ENCODE measurements around the gene GNL3L.
"Not testable (repeated sequence)": the region's sequence is repeated elsewhere in the genome, so short reads cannot be mapped to it uniquely, and the experiment has no call there.

GNL3L gene, protein sequence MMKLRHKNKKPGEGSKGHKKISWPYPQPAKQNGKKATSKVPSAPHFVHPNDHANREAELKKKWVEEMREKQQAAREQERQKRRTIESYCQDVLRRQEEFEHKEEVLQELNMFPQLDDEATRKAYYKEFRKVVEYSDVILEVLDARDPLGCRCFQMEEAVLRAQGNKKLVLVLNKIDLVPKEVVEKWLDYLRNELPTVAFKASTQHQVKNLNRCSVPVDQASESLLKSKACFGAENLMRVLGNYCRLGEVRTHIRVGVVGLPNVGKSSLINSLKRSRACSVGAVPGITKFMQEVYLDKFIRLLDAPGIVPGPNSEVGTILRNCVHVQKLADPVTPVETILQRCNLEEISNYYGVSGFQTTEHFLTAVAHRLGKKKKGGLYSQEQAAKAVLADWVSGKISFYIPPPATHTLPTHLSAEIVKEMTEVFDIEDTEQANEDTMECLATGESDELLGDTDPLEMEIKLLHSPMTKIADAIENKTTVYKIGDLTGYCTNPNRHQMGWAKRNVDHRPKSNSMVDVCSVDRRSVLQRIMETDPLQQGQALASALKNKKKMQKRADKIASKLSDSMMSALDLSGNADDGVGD

DNA sequence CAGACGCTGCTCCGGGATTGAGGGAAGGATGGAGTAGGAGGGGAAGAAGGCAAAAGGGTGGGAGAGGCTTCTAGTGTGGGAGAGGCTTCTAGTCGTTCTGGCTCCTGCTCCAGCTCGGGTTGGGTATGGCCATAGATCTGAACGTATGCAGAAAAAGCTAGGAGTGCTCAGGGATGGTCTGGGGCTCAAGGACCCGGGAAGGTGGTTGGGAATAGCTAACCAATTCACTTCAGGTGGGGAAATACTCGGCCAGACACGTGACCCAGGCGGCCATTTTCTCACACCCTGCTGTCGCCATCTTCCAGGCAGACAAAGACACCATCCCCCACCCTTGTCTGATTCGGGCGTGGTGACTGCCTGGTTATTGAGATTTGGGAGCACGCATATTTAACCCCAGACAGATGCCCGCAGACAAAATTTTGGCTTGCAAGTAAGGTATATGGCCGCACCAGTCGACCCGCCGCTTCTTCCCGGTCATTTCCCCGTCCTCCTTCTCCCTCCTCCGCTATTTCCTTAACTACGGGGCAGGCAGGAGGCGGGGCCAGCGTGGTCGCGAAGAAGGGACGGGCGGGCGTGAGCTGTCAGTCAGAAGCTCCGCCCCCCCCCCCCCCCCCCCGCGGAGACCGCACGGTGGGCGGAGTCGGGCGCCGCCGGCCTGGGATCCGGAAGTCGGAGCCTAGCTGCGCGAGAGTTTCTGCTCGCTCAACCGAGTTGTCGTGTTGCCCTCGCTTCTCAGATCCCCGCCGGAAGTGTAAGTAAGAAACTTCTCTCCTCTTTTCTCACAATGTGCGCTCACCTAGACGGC, at the start of gene GNL3L:
TSS of gene GNL3L (plus strand) at position 668 of the 805 bp plus-strand sequence. CDS start 2,348 bp downstream, outside the sequence.
- peak; percentile 88 for DNase-seq (ENCODE audit: low read depth)

DNA sequence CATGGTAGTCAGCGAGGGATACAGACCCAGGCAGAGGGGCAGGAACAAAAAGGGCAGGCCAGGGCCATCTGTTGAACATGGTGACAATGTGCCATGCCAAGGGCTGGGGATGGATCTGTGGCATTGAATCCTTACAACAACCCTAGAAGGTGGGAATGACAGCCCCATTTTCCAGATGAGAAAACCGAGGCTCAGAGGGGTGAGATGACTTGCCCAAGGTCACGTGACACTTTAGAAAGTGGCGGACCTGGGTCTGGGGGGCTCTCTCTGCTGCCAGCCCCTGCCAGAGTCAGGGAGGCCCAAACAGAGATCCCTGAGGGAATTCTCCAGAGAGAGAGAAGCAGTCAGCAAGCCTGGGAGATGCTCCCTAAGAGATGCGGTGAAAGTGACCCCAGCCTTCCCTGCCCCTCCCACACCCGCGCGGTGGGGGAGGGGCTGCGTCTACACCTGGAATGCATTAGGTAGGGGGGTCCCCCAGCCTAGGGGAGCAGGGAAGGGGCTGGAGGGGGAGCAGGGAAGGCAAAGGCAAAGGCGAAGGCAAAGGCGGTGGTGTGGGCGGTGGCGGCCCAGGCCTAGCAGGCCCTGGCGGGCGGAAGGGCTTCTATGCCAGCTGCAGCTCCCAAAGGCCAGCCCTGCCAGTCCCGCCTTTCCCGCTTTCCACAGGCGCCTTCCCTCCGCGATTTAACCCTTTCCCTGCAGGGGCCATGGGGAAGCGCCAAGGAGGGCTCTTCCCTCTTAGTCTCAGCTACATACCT, 47.0 kb upstream of the GNL3L start:
- DNase-seq (ENCODE audit: low read depth), result peak; percentile 28

DNA sequence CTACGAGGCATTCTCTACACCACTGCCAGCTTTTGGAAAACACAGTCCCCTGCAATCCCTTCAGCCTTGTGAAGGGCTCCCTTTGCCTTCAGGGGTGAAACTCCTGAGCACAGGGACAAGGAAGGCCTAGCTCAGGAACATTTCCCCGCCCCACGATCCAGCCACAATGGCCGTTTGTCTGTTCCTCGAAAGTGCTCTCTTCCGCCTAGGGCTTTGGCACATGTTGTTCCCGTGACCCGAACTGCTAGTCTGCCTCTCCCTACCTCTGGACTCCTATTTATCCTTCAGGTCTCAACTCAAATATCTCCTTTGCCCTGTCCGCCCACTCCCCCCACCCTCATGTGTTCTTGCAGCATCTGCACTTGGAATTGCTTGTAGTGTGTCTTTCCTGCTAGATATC, 46.1 kb upstream of the GNL3L start:
- no peak for DNase-seq (ENCODE audit: low read depth)

DNA sequence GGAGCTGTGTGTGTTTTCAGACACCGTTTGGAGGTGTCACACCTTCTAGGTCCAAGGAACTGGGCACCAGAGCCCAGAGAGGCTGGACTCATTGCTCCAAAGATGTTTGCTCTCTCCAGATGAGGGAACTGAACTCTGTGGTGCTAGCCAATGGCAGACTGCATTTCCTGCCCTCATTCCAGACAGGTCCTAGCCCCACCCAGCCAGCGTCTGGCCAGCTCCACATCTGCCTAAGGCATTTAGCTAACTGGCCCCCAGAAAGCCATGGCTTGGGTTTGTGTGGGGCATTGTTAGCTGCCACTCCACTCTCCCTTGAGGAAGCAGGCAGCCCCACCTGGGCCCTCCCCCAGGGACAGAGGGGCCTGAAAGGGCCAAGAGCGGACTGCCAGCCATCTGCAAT, 45.4 kb upstream of the GNL3L start:
- peak; percentile 38 for DNase-seq (ENCODE audit: low read depth)

DNA sequence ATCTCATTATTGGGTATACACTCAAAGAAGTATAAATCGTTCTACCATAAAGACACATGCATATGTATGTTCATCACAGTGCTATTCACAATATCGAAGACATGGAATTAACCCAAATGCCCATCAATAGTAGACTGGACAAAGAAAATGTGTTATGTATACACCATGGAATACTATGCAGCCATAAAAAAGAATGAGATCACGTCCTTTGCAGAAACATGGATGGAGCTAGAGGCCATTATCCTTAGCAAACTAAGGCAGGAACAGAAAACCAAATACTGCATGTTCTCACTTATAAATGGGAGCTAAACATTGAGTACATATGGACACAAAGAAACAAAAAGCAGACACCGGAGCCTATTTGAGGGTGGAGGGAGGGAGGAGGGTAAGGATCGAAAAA, 40.2 kb upstream of the GNL3L start:
- DNase-seq (ENCODE audit: low read depth), result not testable (repeated sequence)

DNA sequence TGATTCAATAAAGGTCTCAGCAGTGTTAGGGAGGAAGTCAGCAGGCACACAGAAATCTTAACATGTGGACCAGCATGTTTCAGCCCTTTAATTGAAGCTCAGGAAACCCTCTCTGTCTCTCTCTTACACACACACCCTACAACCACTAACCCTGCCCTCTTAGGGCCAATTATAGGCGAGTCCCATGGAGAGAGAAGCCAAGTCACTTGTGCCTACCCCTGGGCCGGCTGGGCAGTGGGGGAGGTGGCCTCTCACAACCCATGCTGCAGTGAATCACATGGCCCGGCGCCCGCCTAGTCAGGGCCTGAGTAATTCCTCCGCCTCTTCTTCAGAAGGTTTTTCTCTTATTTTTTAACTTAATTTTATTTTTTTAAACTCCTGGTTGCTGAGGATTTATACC, 37.7 kb upstream of the GNL3L start:
- DNase-seq (ENCODE audit: low read depth), result peak; percentile 68

DNA sequence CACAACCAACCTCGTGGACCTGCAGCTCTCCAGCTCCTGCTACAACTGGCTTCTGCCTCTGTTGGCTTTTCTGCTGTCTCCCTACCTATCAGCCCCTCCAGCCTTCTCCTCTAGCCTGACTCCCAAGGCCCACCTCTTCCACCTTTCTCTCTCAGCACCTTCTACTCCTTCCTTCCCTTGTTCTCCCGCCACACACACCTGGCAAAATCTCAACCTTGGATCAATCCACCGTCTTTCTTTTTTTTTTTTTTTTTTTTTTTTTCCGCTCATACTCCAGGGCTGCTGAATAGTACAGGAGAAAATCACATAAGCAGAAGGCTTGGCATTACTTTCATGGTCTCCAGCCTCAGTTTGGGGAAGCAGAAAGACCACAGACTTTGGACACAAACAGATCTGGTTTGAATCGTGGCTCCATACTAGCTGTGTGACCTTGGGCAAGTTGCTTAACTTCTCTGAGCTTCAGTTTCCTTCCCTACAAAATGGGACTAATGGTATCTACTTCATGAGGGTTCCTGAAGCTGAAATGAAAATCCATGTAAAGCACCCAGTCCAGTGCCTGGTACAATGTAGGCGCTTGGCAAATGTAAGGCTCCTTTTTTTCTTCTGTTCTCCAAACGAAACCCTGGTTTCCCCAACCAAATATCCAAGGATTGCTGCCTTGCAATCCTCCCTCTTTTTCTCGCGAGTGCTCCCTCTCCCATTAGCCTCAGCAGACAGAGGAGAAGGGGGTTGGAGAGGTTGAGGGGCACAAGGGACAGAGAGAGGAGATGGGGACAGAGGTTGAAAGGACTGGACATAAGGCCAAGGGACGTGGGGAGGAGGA, 35.6 kb upstream of the GNL3L start:
- peak; percentile 42 for DNase-seq (ENCODE audit: low read depth)

DNA sequence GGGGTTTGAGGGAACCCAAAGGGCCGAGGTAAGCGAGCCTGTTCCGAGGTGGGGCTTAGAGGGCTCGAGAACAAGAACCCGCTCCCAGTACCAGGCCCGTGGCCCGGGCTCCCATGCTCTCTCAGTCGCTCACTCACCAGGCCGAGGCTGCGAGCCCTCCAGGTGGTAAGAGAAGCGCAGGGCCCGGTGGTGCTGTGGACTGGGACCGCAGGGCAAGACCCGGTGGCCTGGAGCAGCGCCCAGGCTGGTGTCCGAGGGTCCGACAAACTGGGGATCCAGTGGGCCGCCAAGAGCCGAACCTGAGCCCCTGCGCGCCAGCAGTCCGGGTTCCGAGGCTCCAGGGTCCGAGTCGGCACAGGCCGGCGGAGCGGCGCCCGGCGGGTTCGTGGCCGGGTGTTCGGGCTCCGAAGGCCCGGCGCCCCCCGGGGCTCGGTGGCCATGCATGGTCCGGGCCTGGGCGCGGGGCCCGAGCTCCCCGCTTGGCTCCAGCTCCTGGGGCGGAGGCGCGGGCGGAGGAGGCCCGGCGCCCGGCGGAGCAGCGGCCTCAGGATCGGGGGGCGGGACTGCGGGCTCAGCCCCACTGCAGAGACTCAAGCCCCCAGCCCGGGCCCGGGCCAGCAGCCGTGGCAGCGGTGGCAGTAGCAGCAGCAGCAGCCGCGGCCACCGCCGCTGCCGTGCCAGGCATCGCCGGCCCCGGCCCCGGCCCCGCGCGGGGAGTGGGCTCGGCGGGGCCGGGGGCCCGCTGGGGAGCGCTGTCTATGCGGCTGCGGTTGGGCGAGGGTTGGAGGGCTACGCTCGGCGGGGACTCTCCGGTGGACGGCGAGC, 34.8 kb upstream of the GNL3L start:
- peak; percentile 13 for DNase-seq (ENCODE audit: low read depth)

DNA sequence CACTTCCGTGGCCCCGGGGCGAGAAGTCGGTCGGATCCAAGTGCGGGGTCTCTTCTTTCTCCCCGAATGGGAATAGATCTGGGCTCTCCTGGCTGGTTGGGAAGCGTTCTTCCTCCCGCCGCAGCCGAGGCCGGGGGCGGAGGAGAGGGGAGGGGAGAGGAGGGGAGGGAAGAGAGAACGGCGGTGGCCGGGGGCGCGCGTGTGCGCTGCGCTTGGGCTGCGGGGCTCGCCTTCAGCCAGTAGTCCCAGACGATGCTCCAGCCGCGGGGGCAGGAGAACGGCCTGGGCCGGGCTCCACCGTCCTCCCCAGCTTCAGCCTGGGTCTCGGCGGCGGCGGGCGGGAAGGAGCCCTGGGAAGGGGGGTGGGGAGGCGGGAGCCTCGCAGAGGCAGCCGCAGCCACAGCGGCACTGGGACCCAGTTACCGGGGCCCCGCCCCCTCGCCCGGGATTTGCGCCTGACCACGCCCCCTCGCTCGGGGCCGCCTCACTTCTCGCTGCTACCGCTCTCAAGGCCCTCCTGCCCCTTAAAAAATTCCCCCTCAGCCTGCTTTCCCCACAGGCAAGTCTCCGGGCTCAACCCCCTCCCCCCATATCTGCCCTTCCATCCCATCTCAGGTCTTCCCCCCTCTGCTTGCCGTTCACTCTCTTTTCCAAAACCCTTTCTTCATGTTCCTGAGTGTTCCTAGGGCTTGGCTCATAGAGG, 34.1 kb upstream of the GNL3L start, which contains the start of gene FGD1:
TSS of gene FGD1 (minus strand) at position 421 of the 703 bp plus-strand sequence. CDS start 802 bp downstream, outside the sequence.
- peak; percentile 70 for DNase-seq (ENCODE audit: low read depth)

DNA sequence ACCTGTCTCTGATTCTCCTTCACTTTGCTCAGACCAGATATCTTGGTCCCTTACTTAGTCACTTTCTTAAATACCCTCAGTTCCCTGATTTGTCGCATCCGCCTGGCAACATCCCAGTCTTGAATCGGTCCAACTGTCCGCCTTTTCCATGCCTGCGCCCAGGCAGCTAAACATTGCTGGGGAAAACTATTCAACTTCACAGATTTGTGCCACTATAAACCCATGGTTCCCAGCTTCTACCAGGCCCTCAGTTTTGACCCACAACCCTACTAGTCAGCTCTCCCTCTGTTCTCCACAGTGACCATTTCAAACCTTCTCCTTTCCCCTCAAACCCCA, 33.5 kb upstream of the GNL3L start:
- DNase-seq (ENCODE audit: low read depth), result no peak

DNA sequence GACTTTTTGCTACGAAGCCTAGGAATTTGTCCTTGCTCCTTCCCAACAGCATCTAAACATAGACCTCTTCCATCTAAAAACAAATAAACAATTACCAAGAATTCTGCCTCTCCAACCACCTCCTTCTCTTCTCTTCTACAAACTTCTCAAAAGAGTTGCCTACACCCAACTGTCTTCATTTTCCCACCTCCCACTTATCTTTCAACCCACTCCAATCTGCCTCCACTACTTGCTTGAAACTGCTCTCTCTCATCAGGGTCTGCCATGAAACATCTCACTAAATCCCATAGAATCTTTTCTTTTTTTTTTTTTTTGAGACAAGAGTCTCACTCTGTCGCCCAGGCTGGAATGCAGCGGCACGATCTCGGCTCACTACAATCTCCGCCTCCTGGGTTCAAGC, 33.1 kb upstream of the GNL3L start:
- no peak for DNase-seq (ENCODE audit: low read depth)

DNA sequence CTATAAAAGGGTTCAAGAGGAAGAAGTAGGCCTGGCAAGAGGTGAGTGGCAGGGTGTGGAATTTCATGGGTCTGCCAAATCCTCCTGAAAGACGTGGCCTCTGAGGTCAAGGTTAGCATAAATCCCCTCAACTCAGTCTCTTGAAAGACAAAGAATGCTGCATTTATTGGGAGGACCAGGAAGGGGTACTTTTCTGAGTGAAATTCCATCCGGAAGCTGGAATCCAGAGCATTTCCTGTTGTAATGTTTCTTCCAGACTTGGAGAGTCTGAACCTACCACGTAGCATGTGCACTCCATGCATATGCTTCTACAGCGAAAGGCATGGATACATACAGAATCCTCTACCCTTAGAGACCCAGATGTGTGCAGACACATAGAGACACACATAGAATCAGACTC, 20.6 kb upstream of the GNL3L start:
- DNase-seq (ENCODE audit: low read depth), result peak; percentile 73

DNA sequence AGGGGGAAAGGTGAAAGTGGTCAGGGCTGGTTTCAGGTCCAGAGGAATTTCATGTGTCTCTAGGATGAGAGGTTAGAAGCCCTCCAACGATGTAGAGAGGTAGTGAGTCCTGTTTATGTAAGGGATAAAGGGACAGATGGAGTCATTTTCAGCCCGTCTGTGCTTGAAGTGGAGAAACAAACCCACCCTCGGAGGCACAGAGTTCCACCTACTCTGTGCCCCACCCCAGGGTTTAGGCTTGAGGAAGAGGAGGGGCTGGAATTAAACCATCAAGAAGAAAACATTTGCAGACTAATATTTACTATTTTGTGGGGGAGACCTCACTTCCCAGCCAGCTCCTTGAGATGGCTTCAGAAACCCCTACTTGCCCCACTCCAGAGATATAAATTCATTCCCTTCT, 868 bp upstream of the GNL3L start:
- no peak for DNase-seq (ENCODE audit: low read depth)

DNA sequence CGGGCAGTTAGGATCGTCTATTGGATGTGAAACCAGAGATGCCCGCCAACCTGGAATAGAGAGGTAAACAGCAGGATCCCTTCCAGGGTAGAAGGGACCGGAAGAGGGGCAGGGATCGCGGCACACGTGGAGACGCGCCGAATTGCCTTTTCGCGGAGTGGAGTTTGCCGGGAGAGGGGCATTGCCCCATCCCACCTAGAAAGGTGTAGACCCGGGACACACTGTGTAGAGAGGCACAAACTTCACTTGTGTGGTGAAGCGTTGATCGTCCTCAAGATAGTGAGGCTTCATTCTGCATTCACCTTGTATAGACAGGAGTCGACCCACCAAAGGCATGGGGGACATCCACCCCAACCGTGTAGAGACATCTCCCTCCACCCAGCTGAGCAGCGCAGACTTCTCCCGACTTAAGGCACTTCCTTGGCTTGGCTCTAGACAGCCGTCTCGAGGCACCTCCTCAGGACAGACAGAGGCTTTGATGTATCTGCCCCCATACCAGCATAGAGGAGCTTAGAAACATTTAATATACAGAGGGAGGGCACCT, 410 bp downstream of the GNL3L start:
- peak; percentile 6 for DNase-seq (ENCODE audit: low read depth)

DNA sequence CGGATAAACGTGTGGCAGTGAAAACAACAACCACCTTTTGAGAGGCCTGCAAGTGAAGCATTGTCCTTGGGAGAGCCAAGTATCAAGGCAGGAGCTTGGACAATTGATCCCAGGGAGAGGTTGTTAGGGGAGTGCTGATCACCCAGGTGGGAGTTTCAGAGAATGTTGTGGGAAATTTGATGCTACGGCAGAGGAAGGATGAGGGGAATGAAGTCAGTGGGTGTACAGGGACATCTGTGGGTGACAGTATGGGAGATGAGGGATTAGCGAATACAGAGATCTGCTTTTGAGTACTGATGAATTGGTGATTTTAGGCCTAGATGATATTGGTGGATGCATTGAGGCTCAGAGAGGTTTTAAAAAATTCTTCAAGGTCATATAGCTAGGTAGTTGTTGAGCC, 4.3 kb downstream of the GNL3L start:
- no peak for DNase-seq (ENCODE audit: low read depth)

DNA sequence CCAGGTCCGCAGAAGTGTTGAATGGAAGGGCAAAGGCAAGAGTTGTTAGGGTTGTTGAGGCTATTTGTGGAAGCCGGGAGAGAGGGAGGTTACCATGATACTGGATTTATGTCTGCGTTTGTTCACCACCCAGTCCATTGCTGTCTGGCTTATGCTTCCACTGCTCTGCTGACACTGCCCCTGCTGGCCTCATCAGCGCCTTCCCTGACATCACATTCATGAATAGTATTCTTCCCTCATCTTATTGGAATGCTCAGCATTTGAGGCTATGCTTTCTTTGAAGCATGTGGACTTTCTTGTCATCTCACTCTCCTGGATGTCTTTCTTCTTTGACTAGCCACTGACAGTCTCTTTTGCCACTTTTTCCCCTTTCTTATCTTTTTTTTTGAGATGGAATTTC, 10.3 kb downstream of the GNL3L start:
- peak; percentile 70 for DNase-seq (ENCODE audit: low read depth)

DNA sequence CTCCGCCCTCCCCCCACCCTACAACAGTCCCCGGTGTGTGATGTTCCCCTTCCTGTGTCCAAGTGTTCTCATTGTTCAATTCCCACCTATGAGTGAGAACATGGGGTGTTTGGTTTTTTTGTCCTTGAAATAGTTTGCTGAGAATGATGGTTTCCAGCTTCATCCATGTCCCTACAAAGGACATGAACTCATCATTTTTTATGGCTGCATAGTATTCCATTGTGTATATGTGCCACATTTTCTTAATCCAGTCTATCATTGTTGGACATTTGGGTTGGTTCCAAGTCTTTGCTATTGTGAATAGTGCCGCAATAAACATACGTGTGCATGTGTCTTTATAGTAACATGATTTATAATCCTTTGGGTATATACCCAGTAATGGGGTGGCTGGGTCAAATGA, 12.2 kb downstream of the GNL3L start:
- DNase-seq (ENCODE audit: low read depth), result not testable (repeated sequence)

DNA sequence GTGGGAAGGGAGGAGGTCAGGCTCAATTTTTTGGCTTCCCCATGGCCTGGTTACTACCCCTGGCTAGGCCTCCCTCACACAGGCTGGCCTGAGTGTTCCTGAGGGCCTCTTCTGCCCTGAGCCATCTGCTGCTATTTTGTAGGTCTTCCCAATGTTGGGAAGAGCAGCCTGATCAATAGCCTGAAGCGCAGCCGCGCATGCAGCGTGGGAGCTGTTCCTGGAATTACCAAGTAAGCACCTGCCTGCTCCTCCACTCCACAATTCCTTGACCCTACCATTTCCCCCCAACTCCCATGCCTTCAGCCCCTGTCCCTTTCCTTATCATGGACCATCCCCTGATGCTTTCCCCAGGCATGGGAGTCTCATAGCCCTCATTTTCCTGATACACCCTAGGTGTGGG, 20.8 kb downstream of the GNL3L start:
- no peak for DNase-seq (ENCODE audit: low read depth)

DNA sequence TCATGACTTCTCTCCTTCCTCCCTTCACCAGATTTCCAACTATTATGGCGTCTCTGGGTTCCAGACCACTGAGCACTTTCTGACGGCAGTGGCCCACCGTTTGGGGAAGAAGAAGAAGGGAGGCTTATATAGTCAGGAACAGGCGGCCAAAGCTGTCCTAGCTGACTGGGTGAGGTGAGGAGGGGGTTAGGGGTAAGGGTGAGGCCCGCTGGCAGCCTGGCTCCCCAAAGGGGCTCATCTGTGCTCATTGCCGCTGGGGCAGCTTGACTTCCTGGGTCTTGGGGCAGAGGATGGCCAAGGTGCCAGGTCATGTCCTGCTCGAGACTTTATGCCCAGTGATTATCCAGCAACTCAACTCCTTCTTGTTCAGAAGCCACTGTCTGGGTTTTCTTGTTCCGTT, 21.8 kb downstream of the GNL3L start:
- no peak for DNase-seq (ENCODE audit: low read depth)

Measured in EH (cell line).